GM21576 (cell line): ENCODE data around the gene HDAC4.
A peak's percentile ranks its signal among the peaks of the same experiment; 100 is the strongest.

ENCODE experiments used
- ATAC-seq: cut with Tn5 transposase; IDR thresholded peaks from one replicate; pipeline ENCODE4 v1.9.1; 2021; ENCODE audit warnings: mild to moderate bottlenecking, moderate library complexity; ENCODE audit not compliant: unreplicated experiment

Gene HDAC4

DNA sequence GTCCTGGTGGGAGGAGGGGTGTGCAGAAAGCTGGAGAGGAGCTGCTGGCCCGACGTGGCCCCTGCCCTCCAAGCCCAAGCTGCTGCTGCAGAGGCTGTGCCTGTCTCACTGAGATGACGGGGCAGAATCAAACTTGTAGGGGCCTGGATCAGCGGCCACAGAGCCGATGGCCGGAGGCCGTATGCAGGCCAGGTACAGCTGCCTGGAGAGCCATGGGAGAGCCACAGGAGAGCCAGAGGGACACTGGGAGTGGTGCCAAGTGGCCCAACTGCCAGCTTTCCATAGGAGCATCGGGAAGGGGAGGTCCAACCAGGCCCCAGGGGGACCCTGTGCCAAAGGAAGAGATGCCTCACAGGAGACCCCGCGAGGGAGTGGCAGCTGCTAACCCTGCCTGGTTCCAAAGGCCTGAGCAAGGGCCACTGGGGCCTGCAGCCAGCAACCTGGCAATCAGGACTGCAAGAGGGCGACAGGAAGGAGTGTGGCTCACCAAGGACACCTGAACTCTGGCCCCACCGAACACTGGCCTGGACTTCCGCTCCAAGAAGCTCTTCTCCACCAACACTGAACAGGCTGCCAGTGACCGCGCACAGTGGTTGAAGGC, 70.7 kb downstream of the HDAC4 start:
- no peak for ATAC-seq

DNA sequence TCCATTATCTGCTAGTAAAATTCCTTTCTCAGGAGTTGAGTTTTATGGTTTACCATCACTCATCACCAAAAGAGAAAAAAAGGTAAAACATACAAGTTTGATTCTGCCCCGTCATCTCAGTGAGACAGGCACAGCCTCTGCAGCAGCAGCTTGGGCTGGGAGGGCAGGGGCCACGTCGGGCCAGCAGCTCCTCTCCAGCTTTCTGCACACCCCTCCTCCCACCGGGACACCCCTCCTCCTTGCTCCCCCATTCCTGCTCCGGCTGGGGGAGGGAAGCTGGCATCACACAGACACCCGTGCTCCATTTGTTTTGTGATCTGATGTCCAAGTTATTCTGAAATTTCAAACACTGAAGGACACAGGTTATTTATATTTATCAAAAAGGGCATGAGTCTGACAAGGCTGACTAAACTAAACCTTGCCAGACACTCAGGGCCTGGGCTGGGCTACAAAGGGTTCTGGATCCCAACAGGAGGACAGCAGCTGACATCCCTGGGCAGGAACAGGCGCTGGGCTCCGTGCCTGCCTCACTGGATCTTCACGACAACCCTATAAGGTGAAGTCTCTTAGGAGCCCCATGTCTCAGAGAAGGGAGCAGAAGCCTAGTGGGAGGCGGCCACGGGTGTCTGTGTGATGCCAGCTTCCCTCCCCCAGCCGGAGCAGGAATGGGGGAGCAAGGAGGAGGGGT, 71.4 kb downstream of the HDAC4 start:
- ATAC-seq = no peak

DNA sequence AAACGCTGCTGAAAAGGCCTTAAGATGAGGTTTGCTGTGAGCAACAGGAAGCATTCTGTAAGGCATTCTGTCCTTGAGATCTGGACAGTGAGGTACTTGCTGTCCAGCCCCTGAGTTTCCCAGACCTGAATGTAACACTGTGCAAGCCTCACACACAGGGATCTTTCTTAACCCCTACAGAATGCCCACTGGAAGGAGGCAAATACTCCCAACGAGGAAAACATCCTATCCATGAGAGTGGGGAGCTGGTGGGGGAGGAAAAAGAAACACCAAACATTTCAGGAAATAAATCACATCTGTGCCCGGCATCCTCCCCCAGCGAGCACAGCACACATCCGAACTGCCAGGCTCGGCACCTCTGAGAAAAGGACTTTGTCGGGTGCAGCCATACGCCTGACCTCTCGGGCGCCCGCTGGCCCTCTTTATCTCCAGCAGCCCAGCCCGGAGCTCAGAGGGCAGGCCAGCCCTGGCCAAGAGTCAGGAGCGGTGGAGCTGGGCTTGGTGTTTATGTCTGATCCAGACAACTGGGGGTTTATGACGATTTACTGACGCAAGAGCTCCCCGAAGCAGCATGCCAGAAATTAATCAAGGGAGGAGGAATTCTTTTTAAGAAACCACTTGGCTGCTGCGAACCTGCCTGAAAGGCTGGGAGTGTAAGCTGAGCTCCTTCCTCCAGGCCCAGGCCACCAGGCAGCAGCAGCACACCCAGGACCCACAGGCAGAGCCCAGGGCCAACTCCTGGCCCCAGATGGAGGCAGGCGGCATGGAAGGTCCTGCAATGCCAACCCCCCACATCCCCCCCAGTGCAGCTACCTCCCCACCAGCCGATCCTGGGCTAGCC, 72.2 kb downstream of the HDAC4 start:
- no peak for ATAC-seq

DNA sequence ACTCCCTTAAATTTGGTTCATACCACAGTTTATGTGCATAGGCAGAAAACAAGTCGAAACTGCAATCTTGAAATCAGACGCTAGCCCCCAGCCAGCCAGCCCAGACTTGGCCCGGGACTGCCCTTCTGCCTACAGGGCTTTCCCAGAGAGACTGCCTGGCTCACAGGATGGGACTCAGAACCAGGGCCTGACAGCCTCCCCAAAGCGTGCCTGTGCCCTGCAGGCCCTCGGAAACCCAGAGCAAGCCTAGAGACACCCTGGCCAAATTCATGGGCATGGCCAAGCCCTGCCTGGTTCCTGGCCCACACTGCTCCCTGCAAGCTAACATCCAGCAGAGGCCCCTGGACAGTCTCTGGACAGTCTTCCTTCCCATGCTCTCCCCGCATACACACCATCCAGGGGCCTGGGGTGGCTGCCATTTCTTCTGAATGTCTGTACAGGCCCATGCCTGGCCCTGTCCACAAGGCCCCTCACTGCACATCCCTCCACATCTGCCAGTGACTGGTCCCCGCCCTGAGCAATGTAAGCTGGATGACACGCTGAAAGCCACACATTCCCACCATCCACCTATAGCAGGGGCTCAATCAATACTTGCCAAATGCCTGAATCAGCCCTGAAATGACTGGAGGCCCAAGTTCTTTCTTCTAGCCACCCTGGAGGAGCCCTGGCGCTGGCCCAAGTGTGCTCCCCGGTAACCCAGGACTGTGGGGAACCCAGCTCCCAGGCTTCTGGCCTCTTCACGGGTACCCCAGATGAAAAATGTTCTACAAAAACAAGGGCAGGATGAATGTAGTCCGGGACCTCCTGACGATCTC, 73.1 kb downstream of the HDAC4 start:
- ATAC-seq = peak; percentile 35

DNA sequence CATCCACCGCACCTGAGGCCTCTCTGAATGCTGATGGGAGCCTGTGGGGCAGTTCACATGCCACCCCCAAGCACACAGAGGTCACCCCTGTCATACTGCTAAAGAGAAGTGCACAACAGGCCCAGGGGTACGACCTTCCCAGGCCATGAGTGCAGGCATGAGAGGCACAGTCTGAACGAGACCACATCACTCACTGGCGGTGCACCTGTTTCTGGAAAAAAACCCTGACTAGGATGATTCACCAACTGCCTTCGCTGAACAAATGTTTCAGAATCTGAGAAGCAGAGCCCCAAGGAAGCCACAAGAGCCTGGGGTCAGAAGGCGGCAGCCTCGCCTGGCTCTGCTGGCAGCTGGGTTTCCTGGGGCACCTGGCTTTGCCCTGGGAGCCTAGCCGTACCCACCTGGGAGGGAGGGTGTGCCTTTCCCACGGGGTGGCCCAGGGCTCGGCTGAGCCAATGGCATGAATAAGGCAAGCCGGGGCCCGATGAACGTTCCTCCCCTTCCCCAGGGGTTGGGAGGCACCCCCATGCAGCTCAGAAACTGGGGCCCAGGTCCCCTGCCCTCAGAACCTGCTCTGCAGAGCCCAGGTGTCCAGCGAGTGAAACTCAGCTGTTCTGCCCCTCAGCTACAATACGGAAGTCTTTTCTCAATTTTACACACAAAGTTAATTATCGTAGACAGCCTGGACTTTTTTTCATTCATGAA, 73.8 kb downstream of the HDAC4 start:
- ATAC-seq = peak; percentile 65

DNA sequence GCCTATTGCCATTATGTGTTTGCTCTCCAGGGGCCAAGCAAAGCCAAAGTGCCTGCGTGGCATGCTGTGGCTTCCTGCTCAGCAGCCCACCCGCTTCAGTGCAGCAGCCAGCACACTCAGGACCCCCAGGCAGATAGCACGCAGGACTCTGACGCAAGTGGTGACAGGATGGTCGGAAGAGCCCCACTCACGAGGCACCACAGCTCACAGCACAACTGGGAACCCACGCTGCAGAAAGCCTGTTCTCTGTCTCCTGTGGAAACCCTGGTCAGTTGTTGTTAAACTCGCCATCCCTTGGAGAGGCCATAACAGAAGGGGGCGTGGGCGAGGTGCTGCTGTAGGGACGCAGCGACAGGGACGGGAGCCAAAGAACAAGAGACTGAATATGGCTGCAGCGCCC, 76.4 kb downstream of the HDAC4 start:
- no peak for ATAC-seq

DNA sequence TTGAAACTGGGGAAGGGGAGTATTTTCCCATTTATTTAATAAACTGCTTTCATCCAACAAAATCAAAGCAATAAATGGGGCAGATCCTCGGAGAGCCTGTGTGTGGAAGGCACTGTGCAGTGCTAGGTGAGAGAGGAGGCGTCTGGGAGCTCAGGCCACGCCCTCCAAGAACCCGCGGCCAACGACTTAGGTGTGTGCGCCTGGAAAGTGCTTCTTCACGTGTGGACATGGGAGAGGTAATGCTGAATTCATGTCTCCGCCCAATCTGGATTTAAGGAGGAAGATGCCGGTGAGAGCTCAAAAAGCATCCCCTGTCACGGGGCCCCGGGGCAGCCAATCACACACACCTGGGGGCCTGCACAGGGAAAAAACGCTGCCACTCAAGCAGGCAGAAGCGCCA, 77.4 kb downstream of the HDAC4 start:
- no peak for ATAC-seq

DNA sequence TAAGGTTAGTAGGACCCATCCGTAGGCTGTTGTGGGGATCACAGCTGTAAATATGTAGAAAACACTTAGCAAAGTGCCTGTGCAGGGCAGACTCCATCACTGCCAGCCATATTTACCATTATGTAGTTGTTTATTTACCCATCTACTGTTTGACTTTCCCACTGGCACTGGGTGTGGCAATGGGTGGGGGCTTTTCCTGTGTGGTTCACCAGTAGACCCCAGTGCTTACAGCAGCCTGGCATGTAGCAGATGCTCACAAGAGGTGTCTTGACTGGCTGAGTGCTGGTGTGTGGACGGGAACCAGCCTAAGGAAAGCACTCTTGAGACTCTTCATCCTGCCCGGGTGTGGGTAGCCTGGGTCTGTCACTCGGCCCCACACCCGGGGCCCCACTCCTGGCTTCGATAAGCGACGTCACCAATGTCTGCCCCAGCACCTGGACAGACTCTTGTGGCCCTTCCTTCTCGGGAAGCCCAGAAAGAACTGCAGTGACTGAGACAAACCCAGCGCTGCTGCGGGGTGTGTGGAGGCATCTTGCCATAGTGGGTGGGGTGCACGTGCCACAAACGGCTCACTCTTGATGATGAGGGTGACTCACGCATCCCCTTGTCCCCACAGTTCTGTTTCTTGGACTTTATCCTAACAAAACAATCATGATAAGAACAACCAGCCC, 78.3 kb downstream of the HDAC4 start:
- ATAC-seq = no peak

DNA sequence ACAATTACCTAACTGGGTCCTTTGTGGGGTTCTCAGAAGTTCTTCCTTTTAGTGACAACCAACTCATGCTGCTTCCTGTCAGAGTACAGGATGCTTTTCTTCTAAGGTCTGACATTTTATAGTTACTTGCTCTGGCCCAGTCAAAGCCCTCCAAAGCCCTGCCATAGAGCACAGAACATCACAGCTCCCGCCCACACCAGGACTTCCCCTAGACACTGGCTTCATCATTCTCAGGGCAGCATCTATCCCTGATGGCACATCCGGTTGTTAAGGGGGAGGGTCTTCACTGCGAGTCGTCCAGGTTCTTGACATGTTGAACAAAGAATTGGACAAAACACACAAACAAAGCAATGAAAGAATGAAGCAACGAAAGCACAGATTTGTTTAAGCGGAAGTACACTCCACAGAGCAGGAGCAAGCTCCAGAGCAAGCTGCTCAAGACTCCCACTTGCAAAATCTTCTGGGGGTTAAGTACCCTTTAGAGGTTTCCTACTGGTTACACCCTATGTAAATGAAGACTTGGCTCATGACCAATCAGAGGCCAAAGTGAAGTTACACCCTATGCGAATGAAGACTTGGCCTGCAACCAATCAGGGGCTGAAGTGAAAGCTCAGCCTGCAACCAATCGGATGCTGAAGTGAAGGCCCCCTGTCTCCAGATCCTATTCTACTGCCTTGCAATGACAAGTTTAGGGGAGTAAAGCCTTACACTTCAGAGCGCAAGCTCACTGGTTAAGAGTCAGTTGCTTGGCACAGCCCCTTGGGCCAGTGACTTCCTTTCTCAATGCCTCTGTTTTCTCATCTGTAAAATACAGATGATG, 79.0 kb downstream of the HDAC4 start:
- ATAC-seq = no peak

DNA sequence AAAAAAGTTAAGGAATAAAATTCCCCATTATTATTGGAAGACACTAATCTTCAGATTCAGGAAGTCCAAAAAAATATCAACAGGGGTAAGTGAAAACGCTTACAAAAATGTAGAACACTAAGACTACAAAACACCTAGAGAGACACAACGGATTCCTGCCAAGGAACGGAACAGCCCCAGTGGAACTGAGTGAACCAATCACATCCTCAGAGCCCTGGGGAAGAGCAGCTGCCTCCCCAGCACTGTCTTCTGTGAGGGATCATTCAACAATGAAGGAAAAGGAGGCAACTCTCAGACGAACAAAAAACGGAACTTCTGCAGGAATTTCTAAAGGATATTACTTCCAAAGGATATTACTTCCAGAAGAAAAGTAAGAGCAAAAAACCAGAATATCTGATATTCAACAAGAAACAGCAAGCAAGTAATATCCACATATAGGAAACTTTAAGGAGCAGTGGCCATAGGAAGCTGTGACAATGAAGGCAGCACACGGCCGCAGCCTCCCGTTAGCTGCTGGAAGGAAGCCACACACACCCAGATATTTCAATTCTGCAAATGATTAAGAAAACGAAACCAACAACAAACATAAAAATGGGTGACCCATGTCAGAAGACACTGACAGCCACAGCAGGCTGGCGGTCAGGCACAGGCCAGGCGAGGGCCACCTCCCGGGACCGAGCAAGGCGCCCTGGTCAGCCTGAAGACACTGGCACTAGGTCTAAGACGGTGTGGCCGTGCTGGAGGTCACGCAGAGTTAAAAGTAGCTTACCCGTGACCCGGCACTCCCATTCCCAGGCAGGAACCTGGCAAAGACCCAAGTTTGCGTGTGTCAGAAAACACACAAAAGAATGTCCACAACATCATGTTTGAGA, 81.8 kb downstream of the HDAC4 start:
- no peak for ATAC-seq

DNA sequence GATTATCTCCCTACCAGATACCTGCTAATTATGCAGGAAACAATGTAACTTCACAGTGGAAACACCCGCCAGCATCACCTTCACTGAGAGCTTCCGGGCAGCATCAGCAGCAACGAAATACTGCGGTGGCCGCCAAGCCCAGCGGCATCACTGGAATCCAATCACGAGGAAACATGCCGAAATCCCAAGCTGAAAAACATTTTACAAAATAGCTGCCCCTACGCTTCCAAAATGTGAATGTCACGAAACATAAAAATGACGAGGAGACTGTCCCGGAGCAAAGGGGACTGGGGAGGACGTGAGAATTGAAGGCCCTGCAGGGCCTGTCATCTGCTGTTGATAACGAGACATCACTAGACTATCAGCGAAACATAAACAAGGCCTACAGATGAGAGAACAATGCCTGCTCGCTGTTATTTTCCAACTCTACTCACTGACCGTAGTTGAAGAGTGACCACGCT, 82.6 kb downstream of the HDAC4 start:
- ATAC-seq = no peak

DNA sequence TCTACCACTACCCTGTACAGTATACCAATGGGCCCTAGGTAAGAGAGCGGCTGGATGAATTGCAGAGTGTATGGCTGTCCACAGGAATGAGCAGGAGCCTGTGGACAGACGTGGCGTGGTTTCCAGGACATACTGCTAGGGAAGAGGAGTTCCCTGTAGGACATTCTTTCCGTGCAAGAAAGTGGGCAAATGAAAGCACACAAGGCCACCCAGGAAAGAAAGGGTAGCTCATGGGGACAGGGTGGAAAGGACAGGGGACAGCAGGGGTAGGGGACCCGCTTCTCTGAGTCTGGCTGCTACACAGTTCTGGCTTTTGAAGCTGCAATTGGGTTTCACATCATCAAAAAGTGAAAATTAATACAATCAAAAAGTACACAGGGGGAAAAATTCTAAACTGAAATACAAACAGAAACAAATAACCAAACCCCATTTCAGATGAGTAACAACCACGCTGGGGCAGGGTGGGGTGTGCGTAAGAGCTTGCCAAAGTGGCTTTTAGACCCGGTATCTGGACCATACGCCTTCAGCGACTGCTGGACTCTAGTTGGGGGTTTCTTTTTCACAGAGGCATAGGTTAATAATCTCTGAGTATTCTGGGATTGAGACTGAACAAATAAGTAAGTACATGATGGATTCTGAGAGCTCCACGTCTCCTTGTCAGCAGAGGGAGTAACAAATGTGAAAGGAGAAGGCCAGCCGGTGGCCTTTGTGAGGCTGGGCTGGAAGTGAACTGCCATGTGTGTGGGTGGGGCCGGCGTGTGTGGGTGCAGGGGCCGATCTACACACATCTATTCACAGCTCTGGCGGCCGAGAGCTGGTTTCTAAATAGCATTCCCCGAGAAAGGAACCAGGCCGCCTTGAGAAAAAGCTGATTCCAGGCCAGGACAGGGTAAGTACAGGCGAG, 84.0 kb downstream of the HDAC4 start:
- ATAC-seq = no peak

DNA sequence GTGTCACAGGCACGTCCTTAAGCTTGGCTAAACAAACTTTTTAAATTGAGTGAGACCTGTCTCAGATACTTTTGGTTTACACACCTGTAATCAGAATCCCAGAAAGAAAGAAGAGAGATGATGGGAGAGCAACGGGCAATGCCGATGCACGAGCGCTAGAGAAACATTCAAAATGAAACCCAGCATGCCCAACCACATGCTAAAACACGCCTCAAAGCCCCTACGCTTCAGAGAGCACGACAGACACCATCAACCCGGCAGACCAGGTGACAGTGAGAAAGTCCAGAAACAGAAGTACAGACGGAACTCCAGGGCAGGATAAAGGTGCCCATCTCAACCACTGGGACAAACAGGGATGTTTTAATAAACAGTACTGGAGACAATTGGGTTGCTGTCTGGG, 85.5 kb downstream of the HDAC4 start:
- ATAC-seq = no peak

DNA sequence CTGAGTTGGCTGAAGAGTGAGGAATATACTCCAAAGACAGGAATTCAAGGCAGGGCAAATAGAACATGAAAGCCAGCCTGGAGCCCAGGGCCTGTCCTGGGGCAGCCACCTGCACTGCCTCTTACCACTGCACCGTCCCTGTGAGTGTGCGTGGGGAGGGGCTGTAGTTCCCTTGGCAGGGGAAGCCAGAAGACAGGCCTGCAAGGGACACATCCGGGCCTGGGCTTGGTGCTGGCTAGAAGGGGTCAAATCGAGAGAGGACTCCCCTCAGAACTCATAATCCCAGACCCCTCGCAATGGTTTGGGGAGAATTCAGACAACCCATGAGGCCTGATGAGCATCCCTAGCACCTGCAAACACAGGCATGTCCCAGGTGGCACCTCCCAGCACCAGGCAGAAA, 87.0 kb downstream of the HDAC4 start:
- ATAC-seq = no peak

DNA sequence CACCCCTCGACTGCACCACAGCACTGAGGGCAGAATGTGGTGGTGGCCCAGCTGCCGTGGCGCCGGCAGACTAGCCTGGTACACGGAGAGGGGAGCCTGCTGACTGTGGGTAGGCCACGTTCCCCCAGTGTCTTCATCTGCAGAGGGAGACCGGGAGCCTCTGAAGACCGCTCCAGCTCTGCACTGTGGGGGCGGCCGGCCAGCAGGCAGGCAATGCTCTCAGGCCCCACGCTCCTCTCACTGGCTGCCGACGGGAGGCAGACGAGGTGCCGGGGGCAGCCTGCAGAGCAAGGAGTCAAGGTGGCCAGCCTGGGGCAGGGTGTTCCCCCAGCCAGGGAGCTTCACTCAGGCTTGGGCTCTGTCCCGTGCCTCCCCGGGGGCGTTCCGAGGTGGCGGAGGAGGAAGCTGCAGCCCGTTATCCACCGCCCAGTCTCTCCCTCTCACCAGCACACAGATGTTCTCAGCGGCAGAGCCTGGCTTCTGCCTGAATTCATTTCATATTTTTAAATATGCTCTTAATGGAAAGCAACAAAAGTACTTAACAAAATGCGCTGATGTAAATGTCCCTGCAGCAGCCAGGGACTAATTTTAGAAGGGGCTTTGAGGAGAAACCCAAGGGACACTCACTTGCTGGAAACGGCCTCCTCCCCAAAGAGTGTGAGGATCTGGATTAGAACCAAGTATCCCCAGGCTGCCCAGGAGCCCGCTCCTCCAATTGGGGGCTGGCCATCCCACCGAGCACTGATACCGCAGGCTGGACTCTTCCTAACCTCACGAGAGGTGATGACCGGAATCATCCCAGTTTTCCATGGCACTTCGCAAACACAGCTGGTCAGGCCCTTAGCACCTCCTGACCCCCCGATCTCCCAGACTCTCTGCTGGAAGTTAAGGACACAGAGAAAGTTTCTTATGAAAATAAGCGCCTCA, 87.8 kb downstream of the HDAC4 start:
- ATAC-seq = no peak

DNA sequence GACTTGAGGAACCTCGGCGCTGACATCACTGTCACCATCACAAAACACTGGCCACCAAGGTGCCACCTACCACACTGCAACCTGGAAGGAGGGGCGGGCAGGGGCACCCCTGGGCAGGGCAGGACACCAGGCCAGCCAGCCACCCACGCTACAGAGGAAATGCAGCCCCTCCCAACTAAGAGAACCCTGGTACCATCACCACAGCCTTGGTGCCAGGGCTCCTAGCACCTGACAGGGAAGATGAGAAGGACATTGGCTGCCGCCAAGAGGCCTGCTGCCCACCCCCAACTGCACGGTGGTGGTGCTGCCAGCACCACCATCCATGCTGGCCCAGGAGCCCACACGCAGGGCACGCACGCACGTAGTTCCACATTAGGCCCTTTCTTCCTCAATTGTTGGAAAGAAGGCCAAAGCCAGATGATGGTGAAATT, 88.7 kb downstream of the HDAC4 start:
- ATAC-seq = no peak
